ENCODE measurements around the gene TRPM1. TPM values are rescaled to one million over a fixed set of nuclear protein-coding genes. Genes with fewer than 3 reads are reported as not detected.

The TRPM1 gene
- total RNA-seq, 1 experiment from 2014 or later = 0.48 TPM

DNA sequence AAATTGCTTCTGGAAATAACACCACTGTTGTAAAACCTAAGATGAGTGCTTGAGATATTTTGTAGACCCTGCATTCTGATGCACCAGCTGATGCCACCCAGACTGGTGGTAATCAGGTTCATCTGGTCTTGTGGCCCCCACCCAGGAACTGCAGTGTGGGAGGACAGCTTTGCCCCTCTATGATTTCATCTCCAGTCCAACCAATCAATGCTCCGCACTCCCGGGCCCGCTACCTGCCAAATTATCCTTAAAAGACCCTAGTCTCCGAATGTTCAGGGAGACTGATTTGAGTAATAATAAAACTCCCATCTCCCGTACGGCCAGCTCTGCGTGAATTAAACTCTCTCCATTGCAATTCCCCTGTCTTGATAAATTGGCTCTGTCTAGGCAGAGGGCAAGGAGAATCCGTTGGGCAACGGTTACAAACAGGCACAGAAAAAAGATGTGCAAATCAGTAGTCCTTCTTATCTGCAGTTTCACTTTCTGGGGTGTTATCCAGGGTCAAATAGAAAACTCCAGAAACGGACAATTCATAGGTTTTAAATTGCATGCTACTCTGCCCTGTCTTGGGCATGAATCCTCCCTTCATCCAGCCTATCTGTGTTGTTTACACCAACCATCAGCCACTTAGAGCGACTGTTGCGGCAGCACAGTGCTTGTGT, 29.2 kb upstream of the TRPM1 start:
- Histone ChIP-seq H3K36me3 (replicated peaks; ENCODE audit: control insufficient read depth, insufficient read depth, low read length) (no peaks in the 10 kb centered on the region), H3K27me3 (ENCODE audit: control insufficient read depth, insufficient read depth, low read length) (no peaks in the 10 kb centered on the region), H3K4me3 (ENCODE audit: insufficient read depth, low read depth, low read length) (no peak overlapping the region)
- DNase-seq = no peak

DNA sequence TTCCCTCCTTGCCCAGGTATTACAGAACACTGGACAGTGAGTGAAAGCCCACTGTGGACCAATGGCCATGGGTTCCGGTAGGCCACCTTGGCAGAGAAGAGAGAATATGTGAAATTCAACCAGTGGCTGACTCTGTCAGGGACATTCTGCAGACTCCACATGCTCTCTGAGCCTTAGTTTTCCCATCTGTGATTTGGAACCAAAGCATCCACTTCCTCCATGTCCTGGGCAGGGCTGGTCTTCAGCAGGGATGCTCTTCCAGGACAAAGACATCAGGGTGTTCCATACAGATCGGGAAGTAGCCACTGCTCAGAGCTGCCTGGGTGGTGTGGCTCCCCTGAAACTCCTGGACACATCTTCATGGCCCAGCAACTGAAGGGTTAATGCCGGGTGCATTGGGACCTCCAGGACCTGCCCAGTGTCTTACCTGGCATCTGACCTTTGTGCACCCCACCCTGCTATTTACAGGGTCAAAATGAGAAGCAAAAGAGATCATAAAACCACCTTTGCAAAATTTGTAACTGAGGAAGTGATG, 28.3 kb upstream of the TRPM1 start:
- Histone ChIP-seq H3K4me3 (ENCODE audit: insufficient read depth, low read depth, low read length) (no peak overlapping the region), H3K27me3 (ENCODE audit: control insufficient read depth, insufficient read depth, low read length) (no peaks in the 10 kb centered on the region), H3K36me3 (replicated peaks; ENCODE audit: control insufficient read depth, insufficient read depth, low read length) (no peaks in the 10 kb centered on the region)
- DNase-seq = no peak

DNA sequence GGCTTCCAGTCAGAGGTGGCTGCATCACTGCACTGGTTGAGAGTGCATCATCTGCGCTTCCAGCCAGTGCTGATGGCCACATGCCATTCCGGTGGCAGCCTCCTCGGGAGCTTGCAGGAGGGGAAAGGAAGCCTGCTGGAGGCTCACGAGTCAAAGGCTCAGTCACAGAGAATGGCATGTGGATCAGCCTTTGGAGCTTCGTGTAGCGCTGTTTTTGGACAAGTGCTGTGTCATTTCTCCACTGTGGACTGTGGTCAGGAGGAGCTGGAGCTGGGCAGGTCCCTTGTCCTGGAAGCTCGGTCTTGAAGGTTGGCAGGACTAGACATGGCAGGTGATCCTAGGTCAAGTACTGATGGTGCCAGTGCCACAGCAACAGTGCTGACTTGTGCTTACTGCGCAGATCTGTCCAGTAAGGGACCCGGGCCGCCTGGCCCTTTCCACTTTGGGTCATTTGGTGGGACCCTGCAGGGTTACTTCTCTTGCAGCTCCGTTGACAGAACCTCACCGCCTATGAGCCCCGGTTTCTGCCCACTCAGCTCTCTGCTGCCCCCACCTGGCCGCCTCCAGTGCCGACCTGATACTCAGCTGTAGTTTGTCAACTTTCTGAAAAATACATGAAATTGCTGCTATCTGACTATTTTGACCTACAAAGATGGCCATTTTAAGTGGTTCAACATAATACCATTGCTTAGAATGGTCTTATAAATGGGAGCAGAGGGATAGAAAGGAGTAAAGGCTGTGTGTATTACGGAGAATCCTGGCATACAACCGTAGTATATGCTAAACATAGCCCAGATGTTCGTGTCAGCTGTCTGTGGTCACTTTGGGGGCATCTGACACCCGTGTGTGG, 27.6 kb upstream of the TRPM1 start:
- H3K4me3 ChIP-seq (ENCODE audit: insufficient read depth, low read depth, low read length) = no peak overlapping the region
- H3K36me3 ChIP-seq (replicated peaks; ENCODE audit: control insufficient read depth, insufficient read depth, low read length) = no peaks in the 10 kb centered on the region
- H3K27me3 ChIP-seq (ENCODE audit: control insufficient read depth, insufficient read depth, low read length) = no peaks in the 10 kb centered on the region
- peak; percentile 85 for DNase-seq

DNA sequence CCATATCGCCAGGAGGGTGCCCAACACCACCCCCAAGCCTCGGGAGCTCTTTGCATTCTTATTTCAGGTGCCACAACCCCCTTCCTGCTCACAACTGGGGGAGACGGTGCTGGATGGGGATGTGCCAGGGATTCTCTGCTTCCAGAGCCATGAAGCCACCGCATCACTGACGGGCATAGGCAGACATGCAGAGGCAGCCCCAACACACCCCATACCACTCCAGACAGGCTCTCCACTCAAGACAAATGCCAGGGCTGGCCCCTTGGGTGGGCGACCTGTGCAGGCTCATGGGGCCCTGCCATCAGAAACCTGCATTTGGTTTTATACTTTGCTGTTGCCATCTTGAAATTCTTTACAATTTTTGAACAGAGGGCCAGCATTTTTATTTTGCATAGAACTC, 27.0 kb upstream of the TRPM1 start:
- Histone ChIP-seq H3K27me3 (ENCODE audit: control insufficient read depth, insufficient read depth, low read length) (no peaks in the 10 kb centered on the region), H3K36me3 (replicated peaks; ENCODE audit: control insufficient read depth, insufficient read depth, low read length) (no peaks in the 10 kb centered on the region), H3K4me3 (ENCODE audit: insufficient read depth, low read depth, low read length) (no peak overlapping the region)
- no peak for DNase-seq

DNA sequence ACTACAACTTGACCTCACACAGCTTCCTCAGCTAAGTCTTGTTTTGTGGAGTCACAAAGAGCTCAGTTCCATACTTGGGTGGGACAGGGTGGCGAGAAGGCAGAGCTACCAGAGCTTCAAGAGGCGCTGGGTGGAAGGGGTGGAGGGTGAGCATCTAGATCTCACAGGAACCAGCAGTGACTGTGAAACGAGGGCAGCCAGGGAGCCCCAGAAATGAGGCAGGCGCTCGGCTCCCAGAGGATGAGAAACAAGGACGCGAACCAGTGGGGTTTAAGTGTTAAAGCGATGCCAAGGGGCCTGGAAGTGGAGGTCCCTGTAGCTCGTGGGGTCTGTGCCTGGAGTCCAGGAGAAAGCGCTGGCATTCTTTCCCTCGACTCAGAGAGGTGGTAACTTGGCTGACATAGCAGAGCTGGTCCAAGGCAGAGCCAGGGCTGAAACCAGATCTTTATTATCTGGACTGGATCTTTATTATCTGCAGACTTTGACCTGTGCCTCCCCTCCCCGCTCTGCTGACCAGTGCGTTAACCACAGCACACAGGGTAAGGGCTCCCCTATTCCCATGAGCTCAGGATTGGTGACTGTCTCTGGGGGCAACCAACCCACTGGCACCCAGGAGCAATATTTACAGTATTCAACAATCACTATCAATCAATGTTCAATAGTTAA, 26.2 kb upstream of the TRPM1 start:
- Histone ChIP-seq H3K4me3 (ENCODE audit: insufficient read depth, low read depth, low read length) (no peak overlapping the region), H3K27me3 (ENCODE audit: control insufficient read depth, insufficient read depth, low read length) (no peaks in the 10 kb centered on the region), H3K36me3 (replicated peaks; ENCODE audit: control insufficient read depth, insufficient read depth, low read length) (no peaks in the 10 kb centered on the region)
- no peak for DNase-seq

DNA sequence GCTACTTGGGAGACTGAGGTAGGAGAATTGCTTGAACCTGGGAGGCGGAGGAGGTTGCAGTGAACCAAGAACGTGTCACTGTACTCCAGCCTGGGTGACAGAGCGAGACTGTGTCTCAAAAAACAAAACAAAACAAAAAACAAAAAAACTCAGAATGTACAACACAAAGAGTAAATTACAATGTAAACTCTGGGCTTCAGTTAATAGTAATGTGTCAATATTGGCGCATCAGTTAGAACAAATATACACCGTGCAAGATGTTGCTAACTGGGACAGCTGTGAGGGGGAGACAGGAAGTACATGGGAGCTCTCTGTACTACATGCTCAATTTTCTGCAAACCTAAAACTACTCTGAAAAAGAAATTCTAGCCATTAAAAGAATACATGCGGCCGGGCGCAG, 23.5 kb upstream of the TRPM1 start:
- no peak for DNase-seq
- Histone ChIP-seq H3K36me3 (replicated peaks; ENCODE audit: control insufficient read depth, insufficient read depth, low read length) (no peaks in the 10 kb centered on the region), H3K4me3 (ENCODE audit: insufficient read depth, low read depth, low read length) (no peak overlapping the region)

DNA sequence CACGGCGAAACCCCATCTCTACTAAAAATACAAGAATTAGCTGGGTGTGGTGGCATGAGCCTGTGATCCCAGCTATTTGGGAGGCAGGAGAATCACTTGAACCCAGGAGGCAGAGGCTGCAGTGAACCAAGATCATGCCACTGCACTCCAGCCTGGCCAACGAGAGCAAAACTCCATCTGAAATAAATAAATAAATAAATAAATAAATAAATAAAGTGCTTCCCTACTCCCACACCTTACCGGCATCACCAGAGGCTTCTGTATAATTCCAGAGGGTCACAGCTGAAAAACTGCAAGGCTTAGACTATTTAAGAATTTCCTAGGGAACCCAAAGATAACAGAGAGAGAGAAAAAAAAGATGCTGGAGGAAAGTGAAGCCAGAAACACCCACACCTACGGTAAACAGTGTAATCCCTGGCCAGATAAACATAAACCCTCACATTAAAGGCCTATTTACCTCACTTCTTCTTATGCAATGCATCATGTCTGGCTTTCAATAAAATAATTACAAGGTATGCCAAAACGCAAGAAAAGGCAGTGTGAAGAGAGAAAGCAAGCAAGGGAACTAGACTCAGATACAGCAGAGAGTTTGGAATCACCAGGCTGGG, 15.0 kb upstream of the TRPM1 start:
- no peaks in the 10 kb centered on the region for H3K36me3 ChIP-seq (replicated peaks; ENCODE audit: control insufficient read depth, insufficient read depth, low read length)
- H3K4me3 ChIP-seq (ENCODE audit: insufficient read depth, low read depth, low read length) = no peak overlapping the region
- DNase-seq = no peak
- H3K27me3 ChIP-seq (ENCODE audit: control insufficient read depth, insufficient read depth, low read length) = no peaks in the 10 kb centered on the region

More for the DNA sequence above, 23.5 kb upstream of the TRPM1 start:
- H3K27me3 ChIP-seq (ENCODE audit: control insufficient read depth, insufficient read depth, low read length) = no peaks in the 10 kb centered on the region

DNA sequence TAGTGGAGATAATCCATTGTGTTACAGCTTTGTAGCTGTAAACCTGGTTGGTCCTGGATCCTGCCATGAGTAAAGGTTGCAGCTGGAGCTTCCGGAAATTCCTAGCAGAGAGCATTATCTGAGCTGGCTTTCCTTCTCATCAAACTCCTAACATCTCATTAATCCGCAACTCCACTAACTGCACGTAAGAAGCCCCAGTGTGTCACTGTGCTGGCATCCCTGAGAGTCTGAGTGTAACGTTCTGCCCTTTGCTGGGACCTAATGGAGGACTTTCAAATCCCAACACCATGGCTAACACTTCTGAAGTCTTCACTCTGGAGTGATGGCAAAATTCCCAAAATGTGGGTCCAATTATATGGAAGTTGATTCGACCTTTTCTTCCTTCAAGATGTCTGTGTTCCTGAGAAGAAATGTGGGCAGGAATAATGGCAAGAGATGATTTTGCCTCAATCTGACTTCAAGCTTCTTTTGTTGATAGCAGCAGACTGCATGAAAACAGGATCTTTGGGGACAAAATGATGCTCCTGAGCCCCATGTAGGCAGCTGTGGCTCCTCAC, 9.6 kb upstream of the TRPM1 start:
- no peaks in the 10 kb centered on the region for H3K36me3 ChIP-seq (replicated peaks; ENCODE audit: control insufficient read depth, insufficient read depth, low read length)
- H3K27me3 ChIP-seq (ENCODE audit: control insufficient read depth, insufficient read depth, low read length) = no peaks in the 10 kb centered on the region
- H3K4me3 ChIP-seq (ENCODE audit: insufficient read depth, low read depth, low read length) = no peak overlapping the region
- DNase-seq = no peak

DNA sequence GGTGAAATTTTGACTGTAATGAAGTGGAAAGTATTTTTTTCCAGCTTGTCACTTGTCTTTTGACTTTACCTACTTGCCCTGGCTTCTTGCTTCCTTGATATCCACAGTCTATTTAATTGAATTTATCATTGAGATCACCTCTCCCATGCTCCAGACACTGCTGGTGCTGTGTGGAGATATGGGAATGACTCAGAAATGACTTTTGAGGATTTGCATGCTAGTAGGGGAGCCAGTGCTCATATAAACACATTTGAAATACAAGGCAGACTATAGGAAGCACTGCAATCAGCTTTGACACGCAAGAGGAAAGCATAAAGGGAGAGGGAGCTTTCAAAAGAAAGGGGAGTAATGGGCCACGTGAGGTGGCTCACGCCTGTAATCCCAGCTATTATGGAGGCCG, 7.3 kb upstream of the TRPM1 start:
- H3K36me3 ChIP-seq (replicated peaks; ENCODE audit: control insufficient read depth, insufficient read depth, low read length) = no peaks in the 10 kb centered on the region
- H3K27me3 ChIP-seq (ENCODE audit: control insufficient read depth, insufficient read depth, low read length) = no peaks in the 10 kb centered on the region
- DNase-seq = no peak
- H3K4me3 ChIP-seq (ENCODE audit: insufficient read depth, low read depth, low read length) = no peak overlapping the region

DNA sequence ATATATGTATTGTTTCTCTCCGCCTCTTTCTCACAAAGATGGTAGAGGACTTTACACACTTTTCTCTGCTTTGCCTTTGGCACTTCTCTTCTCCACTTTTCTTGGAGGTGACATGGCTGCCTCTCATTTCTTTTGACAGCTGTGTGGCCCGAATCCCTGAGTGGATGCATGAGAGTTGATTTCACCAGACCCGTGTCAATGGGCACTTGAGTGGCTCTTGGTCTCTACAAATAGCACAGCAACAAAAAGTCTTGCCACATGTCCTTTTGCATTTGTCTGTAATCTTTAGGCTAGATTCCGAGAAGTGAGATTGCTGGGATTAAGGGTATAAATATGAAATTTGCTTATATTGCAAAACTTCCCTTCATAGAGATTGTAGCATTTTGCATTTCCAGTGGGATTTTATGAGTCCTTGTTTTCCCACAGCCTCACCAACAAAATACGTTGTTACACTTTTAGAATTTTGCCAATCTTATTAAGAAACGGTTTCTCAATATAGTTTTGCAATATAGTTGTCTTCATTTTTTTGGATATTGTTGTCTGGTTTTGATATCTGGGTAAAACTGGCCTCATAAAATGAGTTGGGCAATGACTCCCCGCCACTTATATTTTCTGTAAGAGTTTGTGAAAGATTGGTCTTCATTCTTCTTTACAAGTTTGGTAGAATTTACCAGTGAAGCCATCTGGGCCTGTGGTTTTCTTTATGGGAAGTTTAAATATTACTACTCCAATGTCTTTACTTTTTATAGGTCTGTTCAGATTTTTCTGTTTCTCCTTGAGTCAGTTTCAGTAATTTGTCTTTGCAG, 5.2 kb upstream of the TRPM1 start:
- Histone ChIP-seq H3K4me3 (ENCODE audit: insufficient read depth, low read depth, low read length) (no peak overlapping the region), H3K36me3 (replicated peaks; ENCODE audit: control insufficient read depth, insufficient read depth, low read length) (no peaks in the 10 kb centered on the region), H3K27me3 (ENCODE audit: control insufficient read depth, insufficient read depth, low read length) (no peaks in the 10 kb centered on the region)
- DNase-seq = no peak

DNA sequence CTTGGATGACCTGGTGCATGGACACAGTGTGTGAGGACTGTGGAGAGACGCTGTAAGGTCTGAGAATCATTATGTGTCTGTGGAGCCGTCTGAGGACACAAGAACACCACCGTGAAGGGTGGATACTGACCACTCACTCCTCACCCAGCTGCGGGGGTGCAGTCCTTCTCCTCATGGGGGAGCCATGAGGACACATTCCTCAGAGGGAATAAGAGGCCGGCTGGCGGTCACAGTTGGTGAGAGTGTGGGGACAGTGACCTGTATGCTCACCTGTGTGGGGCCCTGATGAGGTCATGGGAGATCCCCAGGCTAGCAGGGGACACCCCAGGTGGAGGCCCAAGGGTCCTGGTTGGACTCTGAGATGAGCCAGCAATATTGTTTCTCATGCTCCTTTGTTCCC, 2.5 kb upstream of the TRPM1 start:
- H3K4me3 ChIP-seq (ENCODE audit: insufficient read depth, low read depth, low read length) = no peak overlapping the region
- H3K27me3 ChIP-seq (ENCODE audit: control insufficient read depth, insufficient read depth, low read length) = no peaks in the 10 kb centered on the region
- no peak for DNase-seq
- no peaks in the 10 kb centered on the region for H3K36me3 ChIP-seq (replicated peaks; ENCODE audit: control insufficient read depth, insufficient read depth, low read length)

DNA sequence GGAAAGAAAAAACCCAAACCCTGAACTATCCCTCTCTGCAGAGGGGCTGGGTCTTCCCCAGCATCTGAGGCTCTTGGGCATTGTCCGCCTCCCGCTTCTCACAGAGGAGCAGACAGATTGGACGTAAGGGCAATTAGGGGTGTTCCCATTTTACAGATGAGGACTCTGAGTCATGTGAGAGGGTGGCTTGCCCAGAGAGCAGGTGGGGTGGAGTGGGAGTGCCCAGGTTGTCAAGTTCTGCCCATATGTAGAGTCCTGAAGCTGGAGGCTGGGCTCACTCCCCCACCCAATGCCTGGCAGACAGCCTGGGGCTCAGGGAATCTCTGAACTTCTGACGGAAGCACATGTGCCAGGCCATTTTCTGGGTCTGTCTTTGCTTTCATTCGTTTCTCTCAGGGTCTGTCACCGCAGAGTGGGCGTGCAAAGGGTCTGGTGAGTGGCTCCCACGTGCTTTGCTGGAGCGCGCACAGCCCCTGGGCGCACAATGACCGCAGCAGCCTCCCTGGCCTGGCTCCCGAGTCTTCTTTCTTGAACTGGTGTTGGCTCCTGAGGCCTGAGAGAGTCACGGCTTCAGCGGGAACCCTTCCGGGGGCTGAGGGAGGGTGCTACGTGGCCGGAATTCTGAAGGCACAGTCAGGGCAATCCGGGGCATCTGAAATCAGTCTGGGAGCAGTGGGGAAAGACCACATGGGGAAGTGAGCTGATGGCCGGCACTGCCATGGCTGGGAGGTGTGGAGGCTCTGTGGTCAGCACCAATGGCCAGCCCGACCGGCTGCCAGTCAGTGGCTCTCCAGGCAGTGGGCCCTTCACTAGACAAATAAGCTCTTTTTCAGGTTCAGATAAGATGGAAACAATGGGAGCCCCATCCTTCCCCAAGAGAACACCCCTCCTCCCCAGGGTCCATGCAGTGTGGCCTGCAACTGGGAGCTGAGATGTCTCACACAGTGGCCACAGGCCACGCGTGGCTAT, 1.1 kb upstream of the TRPM1 start:
- H3K4me3 ChIP-seq (ENCODE audit: insufficient read depth, low read depth, low read length) = no peak overlapping the region
- no peaks in the 10 kb centered on the region for H3K36me3 ChIP-seq (replicated peaks; ENCODE audit: control insufficient read depth, insufficient read depth, low read length)
- no peak for DNase-seq
- no peaks in the 10 kb centered on the region for H3K27me3 ChIP-seq (ENCODE audit: control insufficient read depth, insufficient read depth, low read length)

DNA sequence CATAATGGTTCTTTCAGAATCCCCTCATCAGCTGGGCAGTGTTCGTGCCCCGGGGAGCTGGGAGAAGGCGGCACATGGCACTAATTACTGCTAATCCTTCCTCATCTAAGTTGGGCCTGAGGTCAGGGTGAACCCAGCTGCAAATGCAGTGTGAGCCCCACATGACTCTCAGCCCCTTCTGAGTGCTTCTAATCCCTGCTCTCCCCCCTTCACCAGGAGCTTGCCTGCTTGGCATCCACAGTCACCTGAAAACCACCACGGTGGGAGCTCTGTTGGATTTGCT, 455 bp upstream of the TRPM1 start:
- Histone ChIP-seq H3K27me3 (ENCODE audit: control insufficient read depth, insufficient read depth, low read length) (no peaks in the 10 kb centered on the region), H3K36me3 (replicated peaks; ENCODE audit: control insufficient read depth, insufficient read depth, low read length) (no peaks in the 10 kb centered on the region), H3K4me3 (ENCODE audit: insufficient read depth, low read depth, low read length) (no peak overlapping the region)
- DNase-seq = no peak
